HG03460 (cell line): ENCODE results near the gene NMRAL1.

ENCODE experiments used
- ATAC-seq: cut with Tn5 transposase; IDR thresholded peaks from one replicate; pipeline ENCODE4 v1.9.1; 2021; ENCODE audit not compliant: unreplicated experiment

Gene NMRAL1

DNA sequence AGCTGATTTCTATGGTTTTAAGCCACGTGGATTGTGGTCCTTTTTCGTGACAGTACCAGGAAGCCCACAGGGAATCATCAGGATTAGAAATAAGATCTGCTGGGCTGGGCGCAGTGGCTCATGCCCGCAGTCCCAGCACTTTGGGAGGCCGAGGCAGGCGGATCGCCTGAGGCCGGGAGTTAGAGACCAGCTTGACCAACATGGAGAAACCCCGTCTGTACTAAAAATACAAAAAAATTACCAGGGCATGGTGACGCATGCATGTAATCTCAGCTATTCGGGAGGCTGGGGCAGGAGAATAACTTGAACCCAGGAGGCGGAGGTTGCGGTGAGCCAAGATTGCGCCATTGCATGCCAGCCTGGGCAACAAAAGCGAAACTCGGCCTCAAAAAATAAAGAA lies 6.5 kb downstream of the NMRAL1 start:
- no peak for ATAC-seq

DNA sequence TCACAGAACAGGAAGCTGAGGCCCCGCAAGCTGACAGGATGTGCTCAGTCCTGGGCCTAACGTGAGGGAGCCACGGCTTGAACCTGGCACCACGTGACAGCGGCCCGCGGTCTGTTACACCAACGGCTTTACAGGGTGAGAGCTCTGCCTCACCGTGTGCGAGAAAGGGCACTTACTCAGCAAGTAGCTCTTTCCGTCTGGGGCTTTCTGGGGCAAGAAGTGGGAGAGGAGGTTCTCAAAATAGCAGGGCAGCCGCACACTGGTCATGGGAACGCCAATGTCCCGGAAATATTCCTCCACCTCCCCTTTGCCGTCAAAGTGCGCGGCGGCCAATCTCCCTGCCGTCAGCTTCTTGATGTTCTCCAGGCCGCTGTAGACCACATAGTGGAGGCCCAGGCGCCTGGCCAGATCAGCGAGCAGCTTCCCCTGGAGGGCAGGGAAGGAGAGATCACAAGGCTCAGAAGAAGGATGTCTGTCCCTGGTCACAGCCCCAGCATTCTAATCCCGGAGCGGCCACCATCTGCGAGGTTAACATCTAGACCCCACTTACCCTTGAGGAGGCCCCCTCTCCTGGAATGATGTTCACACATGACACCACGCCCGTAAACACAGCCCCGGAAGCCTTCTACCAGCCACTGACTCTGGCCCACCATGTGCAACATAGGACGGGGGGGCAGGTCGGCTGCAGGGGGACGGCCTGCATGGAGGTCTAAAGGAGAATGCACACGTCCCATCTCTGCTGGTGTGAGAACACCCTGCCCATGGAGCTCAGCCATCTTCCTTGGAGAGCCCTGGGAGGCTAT lies 8.2 kb downstream of the NMRAL1 start:
- ATAC-seq, result no peak

DNA sequence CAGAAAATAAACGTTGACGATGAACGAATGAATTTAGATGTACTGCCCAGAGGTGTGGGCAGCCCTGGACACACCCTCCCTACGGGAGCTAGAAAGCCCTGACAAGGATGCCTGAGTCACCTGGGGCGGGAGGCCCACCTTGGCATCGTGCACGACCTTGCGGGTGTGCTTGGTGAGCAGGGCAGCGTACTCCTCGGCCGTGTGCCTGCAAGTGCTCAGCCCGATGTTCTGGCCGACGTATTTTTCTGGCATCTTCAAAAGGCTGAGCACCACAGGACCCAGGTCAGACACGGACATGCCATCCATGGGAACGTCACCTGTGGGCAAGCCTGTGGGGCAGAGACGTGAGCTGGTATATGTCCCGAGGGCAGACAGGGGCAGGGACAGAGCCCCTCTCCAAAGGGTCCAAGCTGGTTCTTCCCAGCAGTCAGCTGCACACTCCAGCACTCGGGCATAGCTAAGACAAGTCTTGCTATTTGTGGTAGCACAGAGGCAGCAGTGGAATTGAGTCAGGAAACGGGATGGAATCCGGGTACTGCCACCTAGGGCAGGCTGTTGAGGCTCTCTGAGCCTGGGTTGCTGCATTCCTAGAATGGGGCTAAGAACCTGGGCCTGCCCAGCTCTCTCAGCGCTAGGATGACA lies 10.8 kb downstream of the NMRAL1 start:
- no peak for ATAC-seq

DNA sequence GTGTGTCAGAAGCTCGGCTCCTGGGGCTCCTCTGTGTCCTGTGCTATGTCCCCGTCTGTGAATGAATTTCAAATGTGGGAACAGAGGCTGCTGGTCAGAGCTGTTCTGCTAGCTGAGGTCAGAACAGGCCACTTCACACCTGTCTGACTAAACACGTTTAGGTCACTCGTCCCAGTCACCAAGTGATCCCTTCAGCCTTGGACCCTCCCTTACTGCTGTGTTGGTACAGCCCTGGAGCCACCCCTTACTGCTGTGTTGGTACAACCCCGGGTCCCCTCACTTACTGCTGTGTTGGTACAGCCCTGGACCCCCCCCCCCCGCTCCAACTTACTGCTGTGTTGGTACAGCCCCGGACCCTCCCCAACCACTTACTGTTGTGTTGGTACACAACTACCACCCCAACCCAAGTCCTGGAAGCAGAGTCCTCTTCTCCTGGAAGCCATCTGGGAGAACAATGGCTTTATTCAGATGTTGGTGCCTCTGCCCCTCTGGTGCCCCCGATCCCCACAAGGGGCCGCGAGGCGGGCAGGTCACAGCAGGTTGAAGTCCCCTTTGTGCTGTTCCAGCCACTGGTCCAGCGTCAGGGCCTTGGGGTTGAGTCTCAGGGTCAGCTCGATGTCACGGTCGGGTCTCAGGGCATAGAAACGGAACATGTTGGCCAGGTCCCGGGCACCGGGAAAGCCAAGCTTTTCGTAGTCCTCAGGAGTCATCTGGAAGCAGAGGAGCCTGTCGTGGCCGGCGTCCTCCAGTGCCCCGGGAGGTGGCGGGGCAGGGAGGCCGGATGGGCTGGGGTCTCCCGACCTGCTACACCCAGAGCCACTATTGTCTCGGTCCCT lies 13.0 kb downstream of the NMRAL1 start:
- ATAC-seq, result no peak

DNA sequence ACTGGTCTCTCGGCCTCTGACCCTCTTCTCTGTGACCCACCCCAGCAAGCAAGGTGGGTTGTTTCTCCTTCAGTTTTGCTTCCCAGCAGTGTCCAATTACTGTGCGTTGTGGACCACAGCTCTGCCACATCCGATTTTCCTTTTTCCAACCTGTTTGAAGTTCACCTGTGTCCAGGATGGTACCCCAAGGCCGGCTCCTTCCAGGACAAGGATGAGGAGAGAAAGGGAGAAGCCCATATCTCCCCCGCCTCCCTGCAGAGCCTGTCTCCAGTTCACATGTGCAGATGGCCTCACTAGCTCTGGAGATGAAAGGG lies 13.5 kb downstream of the NMRAL1 start:
- no peak for ATAC-seq

DNA sequence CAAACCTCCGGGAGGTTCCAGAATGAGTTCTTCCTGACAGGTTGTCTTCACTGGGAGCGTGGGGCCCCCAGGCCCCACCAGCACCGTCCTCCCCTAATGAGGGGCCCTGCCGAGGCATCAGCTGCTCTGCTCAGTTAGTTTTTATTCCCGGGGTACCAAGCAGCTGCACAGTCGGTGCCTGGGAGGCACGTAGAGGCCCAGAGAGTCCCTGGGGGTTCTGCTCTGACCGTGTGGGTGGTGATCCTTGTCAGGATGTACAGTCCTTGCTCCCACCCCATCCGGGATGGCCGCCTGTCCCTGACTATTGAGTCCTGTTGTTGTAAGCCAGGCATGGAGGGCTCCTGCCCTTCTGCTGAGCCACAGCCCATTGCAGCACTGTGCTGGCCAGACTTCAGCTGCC lies 18.5 kb downstream of the NMRAL1 start:
- ATAC-seq, result no peak

DNA sequence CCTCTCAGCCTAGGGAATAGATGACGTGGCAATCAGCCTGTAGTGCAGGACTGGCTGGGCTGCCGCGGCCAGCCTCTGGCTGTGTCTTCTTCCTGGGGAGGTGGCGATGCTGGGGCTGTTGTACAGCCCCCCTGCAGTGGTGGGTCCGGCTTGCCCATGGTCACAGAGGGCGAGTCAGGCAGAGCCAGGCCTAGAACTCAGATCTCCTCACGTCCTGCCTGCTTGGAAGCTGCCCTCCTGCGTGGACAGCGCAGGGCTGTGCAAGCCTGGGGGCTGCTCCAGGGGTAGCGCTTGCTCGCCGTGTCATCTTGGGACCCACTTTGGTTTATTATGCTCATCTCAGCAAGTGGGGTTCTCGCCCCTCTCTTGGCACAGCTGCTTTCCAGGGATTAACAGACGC lies 19.3 kb downstream of the NMRAL1 start:
- no peak for ATAC-seq

DNA sequence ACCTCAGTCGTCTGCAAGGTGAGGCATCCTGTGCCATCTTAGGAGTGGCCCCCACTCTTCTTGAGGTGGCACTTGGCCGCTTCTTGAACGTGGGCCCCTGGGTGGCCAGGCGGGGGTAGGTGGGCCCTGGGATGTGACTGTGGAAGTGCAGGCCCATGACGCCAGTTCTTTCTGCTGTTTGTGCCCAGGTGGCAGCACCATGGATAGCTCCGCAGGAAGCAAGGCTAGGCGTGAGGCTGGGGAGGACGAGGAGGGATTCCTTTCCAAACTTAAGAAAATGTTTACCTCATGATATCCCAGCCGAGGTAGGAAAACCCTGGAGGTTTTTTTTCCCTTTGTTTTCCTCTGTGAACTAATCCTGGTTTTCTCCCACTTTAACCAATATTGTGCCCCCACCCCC lies 19.8 kb downstream of the NMRAL1 start:
- ATAC-seq, result no peak

DNA sequence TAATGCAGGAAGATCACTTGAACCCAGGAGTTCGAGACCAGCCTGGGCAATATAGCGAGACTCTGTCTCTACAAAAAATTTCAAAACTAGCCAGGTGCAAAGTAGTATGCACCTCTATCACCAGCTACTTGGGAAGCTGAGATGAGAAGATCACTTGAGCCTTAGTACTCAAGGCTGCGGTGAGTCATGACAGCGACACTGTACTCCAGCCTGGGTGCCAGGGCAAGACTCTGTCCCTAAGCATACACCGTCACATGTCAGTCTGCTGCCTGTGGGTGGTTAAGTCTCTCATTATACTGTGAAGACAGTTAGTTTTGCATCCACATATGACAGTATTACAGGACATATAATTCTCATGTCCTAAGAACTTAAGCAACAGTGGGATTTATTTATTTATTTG lies 21.8 kb downstream of the NMRAL1 start:
- no peak for ATAC-seq

DNA sequence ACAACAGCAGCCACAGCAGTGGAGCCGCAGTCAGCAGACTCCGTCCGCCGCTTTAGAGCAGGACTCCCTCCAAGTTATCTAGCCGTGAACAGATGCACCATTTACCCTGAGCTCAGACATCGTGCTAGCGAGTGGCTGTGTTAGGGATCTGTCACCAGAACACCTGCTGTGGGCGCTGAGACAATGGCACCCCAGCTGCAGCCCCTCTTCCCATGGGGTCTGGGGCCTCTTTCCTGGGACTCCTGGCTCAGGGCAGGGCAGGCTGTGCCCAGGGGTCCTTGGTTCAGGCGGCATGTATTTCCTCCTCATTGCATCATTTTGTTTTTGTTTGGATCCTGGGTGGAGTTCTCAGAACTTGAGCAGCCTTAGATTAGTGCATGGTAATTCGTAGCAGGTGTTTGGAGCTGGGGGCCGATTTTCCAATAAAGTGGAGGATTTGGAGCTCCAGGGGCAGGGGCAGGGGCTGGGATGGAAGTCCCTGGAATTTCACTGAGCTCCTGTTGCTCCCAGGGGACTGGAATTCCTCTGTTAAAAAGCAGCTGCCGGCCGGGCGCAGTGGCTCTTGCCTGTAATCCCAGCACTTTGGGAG lies 23.4 kb downstream of the NMRAL1 start:
- ATAC-seq, result no peak

DNA sequence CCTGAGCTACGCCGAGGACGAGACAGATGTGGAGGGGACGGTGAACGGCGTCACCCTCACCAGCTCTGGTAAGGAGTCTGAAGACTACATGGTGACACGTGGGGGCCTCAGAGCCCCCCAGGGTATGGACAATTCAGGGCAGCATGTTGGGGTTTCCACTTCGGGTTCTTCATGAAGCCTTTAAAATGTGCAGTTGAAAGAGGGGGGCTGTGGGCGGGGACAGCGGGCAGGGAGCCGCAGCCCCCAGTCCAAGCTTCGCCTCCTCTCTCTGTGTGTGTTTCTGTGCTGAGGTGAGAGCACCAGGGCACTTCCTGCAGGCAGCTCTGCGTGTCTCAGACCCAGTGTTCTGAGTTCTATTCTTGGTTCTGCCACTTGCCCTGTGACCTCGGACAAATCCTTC lies 24.0 kb downstream of the NMRAL1 start:
- ATAC-seq, result no peak

DNA sequence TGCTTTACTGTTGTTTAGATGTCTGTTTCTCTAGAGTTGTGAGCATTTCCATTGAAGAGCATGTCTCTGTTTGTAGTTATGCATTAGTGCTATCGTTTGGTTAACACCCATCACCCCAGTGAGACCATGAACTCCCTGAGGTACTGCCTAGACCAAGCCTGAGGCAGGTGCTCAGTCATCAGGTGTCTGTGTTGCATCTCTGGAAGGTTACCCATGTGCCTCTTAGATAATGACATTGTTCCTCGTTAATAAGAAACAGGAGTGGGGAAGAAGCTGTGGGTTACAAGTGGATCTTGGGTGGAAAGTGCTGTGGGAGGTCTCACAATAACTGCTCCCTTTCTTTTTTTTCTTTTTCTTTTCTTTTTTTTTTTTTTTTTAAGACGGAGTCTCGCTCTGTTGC lies 30.4 kb downstream of the NMRAL1 start:
- no peak for ATAC-seq

DNA sequence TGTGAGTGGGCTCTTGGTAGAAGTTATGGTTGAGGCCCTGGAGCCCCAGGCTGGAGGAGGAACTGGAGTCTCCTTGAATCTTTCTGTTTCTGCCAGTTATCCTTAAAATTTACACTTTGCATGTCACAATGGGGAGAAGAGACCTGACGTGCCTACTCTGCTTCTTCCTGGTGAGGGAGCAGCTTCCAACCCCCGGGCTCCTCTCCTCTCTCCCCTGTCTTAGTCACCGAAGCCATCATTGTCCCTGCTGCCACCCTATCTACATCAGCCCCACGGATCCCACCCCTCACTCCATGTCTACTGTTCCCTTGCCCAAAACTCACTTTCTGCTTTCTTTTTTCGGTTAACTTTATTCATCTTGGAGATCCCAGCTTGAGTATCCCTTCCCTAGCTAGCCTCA lies 31.2 kb downstream of the NMRAL1 start:
- ATAC-seq, result no peak

DNA sequence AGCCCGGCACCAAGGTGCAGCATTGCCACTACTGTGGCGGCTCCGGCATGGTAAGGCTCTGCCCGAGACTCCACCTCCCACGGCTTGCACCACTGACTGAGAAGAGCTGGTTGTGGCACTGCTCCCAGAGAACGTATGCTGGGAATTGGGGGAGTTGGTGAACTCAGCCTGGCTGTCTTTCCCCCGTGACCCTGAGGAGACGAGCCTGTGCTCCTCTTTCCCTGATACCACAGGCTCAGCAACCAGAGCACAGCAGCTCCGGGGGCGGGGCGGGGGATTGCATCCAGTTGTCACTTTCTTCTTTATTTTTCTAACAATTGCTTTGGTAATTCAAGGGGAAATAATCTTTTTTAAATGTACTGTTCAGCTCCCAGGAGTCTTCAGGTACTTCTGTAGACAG lies 32.1 kb downstream of the NMRAL1 start:
- no peak for ATAC-seq

DNA sequence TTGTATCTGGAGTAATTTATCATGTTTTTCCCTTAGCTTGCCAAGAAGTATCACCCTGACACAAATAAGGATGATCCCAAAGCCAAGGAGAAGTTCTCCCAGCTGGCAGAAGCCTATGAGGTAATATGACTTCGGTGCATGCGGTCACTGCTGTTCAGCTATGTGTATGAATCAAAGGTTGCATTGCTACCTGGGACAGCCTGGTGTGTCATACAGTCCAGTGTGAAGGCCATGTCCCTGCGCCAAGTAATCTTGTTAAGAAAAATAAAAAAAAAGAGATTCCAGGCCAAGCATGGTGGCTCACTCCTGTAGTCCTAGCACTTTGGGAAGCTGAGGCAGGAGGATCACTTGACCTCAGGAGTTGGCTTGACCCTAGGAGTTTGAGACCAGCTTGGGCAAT lies 37.1 kb downstream of the NMRAL1 start:
- no peak for ATAC-seq

DNA sequence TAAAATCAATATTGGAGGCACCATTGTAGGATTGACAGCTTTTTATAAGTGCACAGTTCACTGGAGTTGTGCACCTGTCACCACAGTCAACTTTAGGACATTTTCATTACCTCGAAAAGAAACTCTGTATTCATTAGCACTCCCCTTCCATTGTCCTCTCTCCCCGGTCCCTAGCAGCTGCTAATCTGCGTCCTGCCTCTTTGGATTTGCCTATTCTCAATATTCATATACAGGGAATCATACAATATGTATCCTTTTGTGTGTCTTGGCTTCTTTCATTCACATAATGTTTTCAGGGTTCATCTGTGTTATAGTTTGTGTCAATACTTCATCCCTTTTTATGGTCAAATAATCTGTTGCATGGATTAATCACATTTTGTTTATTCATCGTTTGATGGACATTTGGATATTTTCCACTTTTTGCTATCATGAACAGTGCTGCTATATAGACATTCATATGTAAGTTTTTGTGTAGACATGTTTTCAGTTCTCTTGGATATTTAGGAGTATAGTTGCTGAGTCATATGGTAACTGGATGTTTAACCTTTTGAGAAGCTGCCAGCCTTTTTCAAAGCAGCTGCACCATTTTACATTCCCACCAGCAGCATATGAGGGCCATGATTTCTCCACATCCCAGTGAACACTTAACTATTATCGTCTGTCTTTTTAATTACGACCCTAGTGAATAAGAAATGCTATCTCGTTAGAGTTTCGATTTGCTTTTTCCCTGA lies 38.9 kb downstream of the NMRAL1 start:
- ATAC-seq, result no peak

DNA sequence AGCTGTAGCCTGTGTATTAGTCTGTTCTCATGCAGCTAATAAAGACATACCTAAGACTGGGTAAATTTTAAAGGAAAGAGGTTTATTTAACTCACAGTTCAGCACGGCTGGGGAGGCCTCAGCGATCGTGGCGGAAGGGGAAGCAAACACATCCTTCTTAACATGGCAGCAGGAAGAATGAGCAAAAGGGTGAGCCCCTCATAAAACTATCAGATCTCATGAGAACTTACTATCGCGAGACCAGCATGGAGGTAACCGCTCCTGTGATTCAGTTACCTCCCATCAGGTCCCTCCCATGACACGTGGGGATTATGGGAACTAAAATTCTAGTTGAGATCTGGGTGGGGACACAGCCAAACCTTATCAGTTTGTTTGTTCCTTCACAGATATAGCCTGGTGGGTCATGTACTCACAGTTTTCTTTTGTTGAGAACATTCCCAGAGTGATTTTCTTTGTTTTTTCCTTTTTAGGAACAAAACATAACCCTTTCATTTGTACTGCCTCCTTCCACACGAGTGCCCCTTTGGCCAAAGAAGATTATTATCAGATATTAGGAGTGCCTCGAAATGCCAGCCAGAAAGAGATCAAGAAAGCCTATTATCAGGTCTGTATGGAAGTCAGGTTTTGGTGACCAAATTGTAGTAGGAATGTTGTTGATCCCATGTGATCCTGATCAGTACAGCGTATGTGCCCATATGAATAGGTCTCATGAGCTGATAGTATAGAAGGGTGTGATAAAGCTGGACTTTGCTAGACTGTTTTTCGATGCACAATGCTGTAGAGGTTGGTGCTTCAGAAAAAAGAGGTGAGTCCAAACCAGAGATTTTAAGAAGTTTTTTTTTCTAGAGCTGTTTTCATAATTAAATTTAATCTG lies 40.3 kb downstream of the NMRAL1 start:
- no peak for ATAC-seq

DNA sequence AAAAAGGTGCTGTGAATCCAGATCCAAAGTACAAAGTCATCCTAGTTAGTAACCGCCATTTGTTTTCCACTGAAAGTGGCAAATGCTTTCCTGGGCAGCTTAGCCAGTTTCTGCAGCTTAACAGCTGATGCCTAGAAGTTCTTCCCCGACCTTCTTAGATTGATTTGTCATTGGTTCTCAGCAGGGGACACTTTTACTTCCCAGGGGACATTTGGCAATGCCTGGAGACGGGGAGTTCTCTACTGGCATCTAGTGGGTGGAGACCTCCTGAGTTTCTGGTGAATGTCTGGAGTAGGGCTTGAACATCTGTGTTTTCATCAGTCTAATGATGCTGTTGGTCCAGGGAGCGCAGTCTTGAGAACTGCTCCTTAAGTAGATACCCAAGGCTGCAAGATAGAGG lies 41.2 kb downstream of the NMRAL1 start:
- ATAC-seq, result no peak

DNA sequence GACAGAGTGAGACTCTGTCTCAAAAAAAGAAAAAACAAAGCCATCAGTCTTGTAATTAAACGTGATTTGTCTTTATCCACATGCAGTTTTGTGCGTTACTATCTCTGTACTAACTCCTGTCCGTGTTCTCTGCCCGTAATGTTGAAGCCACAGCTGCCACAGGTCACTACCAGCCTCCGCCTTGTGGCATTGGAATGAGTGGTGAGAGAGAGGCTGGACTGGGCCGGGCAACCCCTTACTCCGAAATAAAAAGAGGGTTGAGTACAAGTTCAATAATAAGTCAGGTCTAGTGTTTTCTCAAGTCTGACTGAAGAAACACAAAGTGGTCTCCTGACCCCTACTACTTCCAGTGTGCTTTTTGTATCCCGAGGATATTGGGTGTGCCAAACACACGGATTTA lies 43.4 kb downstream of the NMRAL1 start:
- ATAC-seq, result no peak

DNA sequence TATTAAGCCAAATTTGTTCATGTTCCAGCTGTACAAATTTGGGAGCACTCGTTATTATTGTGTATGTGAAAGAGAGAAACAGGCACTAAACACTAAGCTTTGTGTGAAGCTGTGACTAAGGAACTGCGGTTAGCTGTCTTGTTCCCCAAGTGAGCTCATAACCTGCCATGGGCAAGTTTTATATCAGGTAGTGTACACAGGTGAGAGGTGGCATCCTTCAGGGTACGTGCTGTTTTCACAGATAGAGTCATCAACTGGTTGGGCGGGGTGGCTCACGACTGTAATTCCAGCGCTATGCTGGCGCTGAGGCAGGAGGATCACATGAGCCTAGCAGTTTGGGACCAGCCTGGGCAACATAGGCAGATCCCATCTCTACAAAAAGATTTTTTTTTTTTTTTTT lies 45.9 kb downstream of the NMRAL1 start:
- ATAC-seq, result no peak
